Naive thymus-derived CD8-positive, alpha-beta T cell (primary cell): ENCODE data around the gene ACKR1. TPM values are rescaled to one million over a fixed set of nuclear protein-coding genes. Genes with fewer than 3 reads are reported as not detected.

Source experiments
- ATAC-seq, 2 donors: fragments of 150-1000 bp; cut with Tn5 transposase in 1 of 2; sonication (Bioruptor Pico), chemical (Tn5 transposase) in 1 of 2; 1 replicate in 1 of 2; 2 replicates in 1 of 2; pipeline ENCODE4 v1.10.0; 2021; ENCODE audit warnings: mild to moderate bottlenecking in 2 of 2, moderate library complexity in 2 of 2
- POLR2A ChIA-PET: fragments of 350-600 bp; sonication (Branson Sonifier 250); formaldehyde crosslinking; loops from one replicate; lab custom pipeline; 2021; ENCODE audit warnings: antibody characterized with exemption; lab: Charles Lee
- DNase-seq, 10 donors: peaks; one replicate each; pipeline versions ENCODE4 v3.0.0 to v3.0.0-alpha.2; 2020 to 2022
- H3K27ac Mint-ChIP-seq, 10 donors: one replicate each; pipeline ENCODE4 v1.8.0; 2020 to 2022; ENCODE audit warnings: mild to moderate bottlenecking in 10 of 10, mixed read lengths in 10 of 10, moderate library complexity in 4 of 10, inconsistent platforms in 1 of 10
- H3K27me3 Mint-ChIP-seq, 5 donors: one replicate each; pipeline ENCODE4 v1.8.0; 2021 to 2022; ENCODE audit warnings: mixed read lengths in 5 of 5
- H3K36me3 Mint-ChIP-seq, 3 donors: one replicate each; pipeline ENCODE4 v1.8.0; 2020 to 2022; ENCODE audit warnings: mixed read lengths in 3 of 3, mild to moderate bottlenecking in 2 of 3, inconsistent platforms in 1 of 3
- H3K4me1 Mint-ChIP-seq, 4 donors: one replicate each; pipeline ENCODE4 v1.8.0; 2021 to 2022; ENCODE audit warnings: mixed read lengths in 4 of 4
- H3K4me3 Mint-ChIP-seq, 10 donors: one replicate each; pipeline ENCODE4 v1.8.0; 2020 to 2022; ENCODE audit warnings: mild to moderate bottlenecking in 10 of 10, mixed read lengths in 10 of 10, moderate library complexity in 6 of 10, inconsistent platforms in 1 of 10
- H3K9me3 Mint-ChIP-seq, 9 donors: one replicate each; pipeline ENCODE4 v1.8.0; 2020 to 2022; ENCODE audit warnings: mixed read lengths in 9 of 9, mild to moderate bottlenecking in 3 of 9, inconsistent platforms in 1 of 9, moderate library complexity in 1 of 9
- polyA plus RNA-seq, 3 donors: library from polyadenylated mRNA; unstranded; fragments of 300-500 nt; fragmentation: Illumina TruSeq; gene quantifications; one replicate each; pipeline ENCODE4 v1.2.3, GENCODE V29; 2021
- total RNA-seq, 8 experiments: library from RNA in 2 of 8; stranded (reverse) in 2 of 8; gene quantifications; one replicate each; pipeline ENCODE4 v1.2.3 and lab custom pipeline; 2021 to 2026

ACKR1 gene
- total and polyA plus RNA-seq, 5 experiments from 2014 or later = not detected

DNA sequence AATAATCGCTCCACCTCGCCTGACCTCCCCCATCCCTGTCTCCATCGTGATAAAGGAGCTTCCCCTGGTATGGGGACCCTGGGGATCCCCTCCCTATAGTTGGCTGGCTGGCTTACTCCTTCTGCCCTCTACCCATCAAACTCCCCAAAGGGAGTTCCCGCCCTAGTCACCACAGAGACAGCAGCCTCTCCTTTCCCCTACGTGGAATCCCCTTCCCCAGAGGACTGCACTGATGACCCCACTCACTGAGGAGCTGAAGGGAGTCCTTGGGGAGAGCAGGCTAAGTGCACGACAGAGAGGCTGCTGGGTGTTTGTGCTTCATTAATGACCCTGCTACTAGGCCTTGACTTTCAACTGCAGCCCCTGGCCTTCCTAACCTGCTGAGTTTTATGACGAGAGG is 31.4 kb upstream of the ACKR1 start:
- POLR2A ChIA-PET = no interaction called here
- DNase-seq = no peak
- Mint-ChIP-seq H3K9me3 (peaks cover 0 to 3% (median 0%) of the 10 kb centered on the region in 9 donors), H3K36me3 (peaks cover 0 to 5% (median 3%) of the 10 kb centered on the region in 3 donors), H3K4me1 (peaks cover 3 to 7% (median 6%) of the 10 kb centered on the region in 4 donors), H3K4me3 (no peak overlapping the region), H3K27ac (no peak overlapping the region), H3K27me3 (peaks cover 43 to 73% (median 60%) of the 10 kb centered on the region in 5 donors)
- ATAC-seq = no peak

DNA sequence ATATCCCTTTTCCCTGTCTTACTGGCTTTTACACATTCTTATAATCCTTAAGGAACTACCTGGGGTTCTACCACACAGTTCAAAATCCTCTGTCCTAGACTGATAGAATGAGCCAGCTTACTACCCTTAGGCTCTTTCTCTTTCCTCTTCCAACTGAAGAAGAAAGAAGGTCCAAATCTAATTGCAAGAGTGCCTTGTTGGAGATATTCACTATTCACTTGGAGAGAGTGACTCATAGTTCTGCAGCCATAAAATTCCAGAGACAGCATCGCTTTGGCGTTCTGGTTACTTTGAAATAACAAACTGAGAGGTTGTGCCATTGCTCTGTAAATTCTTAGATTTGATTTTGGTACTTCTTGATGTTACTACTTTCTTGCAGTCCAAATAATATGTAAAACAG is 29.1 kb upstream of the ACKR1 start:
- peaks cover 0 to 5% (median 3%) of the 10 kb centered on the region in 3 donors for H3K36me3 Mint-ChIP-seq
- H3K27me3 Mint-ChIP-seq = peaks cover 30 to 73% (median 53%) of the 10 kb centered on the region in 5 donors
- H3K9me3 Mint-ChIP-seq = peaks cover 0 to 3% (median 0%) of the 10 kb centered on the region in 9 donors
- H3K4me1 Mint-ChIP-seq = peaks cover 3 to 7% (median 6%) of the 10 kb centered on the region in 4 donors
- ATAC-seq (no peak), DNase-seq (no peak)
- H3K27ac Mint-ChIP-seq = no peak overlapping the region
- H3K4me3 Mint-ChIP-seq = no peak overlapping the region
- POLR2A ChIA-PET = no interaction called here

DNA sequence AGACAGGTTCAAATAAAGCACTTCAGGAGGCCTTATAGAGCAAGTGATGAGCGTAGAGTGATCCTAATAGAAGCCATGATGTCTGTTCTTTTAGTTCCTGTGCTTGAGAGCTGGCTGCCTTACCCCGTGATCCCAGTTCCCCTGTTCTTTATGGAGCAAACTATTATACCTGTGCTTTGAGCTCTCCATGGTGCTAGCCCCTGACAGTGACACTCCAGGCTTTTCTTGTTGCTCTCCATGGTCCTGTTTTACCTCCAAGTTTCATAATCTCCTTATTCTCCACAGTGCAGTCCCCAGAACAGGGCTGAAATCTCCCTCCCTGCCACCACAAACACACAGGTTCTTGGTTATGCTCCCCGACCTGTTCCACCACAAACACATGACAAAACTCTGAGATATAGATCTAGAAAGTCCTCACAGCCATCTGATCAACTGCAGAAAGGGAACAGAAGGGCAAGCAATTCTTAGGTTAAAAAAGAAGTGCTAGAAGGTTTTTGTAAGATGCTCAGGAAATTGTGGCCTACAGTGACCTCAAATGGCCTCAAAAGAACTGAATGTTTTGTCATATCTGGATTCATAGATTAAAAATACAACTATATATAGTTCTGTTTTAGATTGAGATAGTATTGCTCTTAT is 27.3 kb upstream of the ACKR1 start:
- POLR2A ChIA-PET = no interaction called here
- no peaks in the 10 kb centered on the region for H3K4me1 Mint-ChIP-seq
- H3K27ac Mint-ChIP-seq = no peak overlapping the region
- peaks cover 0 to 2% (median 0%) of the 10 kb centered on the region in 9 donors for H3K9me3 Mint-ChIP-seq
- DNase-seq = peak in 5 of 10 donors; percentile 9 to 42 (median 19)
- H3K27me3 Mint-ChIP-seq = peaks cover 30 to 75% (median 56%) of the 10 kb centered on the region in 5 donors
- no peaks in the 10 kb centered on the region for H3K36me3 Mint-ChIP-seq
- peak in 1 of 2 donors; percentile 38 for ATAC-seq
- no peak overlapping the region for H3K4me3 Mint-ChIP-seq

DNA sequence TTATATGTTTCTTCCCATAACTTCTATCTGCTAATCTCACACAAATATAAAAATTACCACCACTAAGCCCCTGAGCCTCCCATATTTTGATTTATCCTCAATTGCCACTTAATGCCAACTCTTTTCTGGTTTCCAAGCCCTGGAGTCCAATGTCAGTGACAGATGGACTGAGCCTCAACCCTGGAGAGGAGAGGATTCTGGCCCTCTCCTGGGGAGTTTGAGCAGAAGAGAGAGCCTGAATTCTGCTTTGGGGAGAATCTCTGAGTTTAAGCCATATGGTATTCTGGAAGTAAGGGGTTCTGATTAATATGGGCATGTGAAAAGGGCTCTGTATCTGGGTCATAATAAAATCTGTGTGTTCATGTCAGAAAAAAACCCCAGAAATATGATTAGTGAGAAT is 24.8 kb upstream of the ACKR1 start:
- H3K4me3 Mint-ChIP-seq = no peak overlapping the region
- H3K4me1 Mint-ChIP-seq = no peaks in the 10 kb centered on the region
- POLR2A ChIA-PET = no interaction called here
- peak overlapping the region in 1 of 10 donors; percentile 1 for H3K27ac Mint-ChIP-seq
- H3K27me3 Mint-ChIP-seq = peaks cover 14 to 65% (median 41%) of the 10 kb centered on the region in 5 donors
- DNase-seq = no peak
- no peak for ATAC-seq
- H3K36me3 Mint-ChIP-seq = no peaks in the 10 kb centered on the region
- H3K9me3 Mint-ChIP-seq = peaks cover 0 to 2% (median 0%) of the 10 kb centered on the region in 9 donors

DNA sequence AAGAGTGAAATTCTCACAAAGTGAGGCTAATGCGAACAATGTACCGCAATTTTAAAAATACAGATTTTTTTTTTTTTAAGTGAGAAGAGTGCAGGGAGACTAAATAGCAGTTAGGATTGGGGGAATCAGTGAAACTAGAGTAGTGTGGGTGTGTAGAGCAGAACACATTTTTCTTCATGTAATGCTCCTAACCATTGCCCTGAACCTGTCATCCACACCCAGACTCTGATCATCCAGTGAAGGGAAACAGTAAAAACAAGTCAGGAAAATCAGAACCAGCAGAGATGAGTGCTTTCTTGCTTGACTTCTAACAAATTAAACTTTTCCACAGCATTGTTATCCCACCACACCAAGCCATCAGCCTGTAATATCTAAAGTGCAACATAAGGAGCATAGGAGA is 24.2 kb upstream of the ACKR1 start:
- peaks cover 0 to 2% (median 0%) of the 10 kb centered on the region in 9 donors for H3K9me3 Mint-ChIP-seq
- no peak overlapping the region for H3K4me3 Mint-ChIP-seq
- ATAC-seq (no peak), DNase-seq (no peak)
- H3K27me3 Mint-ChIP-seq = peaks cover 10 to 60% (median 37%) of the 10 kb centered on the region in 5 donors
- POLR2A ChIA-PET = no interaction called here
- no peaks in the 10 kb centered on the region for H3K4me1 Mint-ChIP-seq
- H3K36me3 Mint-ChIP-seq = no peaks in the 10 kb centered on the region
- H3K27ac Mint-ChIP-seq = no peak overlapping the region

DNA sequence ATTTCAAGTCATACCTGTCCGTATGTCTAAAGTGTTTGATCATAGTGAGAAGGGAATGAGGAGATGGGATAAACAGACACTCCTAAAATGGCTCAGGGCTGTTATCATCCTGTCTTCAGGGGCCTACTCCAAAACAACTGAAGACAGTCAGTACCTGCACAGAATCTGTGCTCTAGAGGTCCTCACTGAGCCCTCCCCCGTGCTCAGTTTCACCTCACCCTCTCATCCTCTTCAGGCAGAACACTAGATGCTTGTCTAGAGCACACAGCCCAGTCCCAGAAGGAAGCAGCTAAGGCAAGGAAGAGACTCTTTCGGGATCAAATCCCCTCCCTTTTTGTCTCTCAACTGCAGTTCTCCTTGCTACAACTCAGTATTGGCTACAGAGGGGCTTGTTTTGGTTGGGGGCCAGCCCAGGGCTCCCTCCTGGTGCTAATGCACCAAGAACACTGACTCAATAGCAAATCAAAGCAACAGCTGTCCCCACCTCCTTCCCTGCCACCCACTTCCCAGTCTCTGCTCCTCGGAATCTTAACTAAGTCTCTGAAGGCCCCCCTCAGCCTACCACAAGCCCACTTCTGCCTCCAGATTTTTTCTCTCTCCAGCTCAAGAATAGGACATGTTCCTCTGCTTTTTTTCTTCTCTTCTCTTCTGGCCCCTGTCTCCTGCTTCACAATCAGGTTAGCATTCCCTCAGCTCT is 23.2 kb upstream of the ACKR1 start:
- no peak for ATAC-seq

DNA sequence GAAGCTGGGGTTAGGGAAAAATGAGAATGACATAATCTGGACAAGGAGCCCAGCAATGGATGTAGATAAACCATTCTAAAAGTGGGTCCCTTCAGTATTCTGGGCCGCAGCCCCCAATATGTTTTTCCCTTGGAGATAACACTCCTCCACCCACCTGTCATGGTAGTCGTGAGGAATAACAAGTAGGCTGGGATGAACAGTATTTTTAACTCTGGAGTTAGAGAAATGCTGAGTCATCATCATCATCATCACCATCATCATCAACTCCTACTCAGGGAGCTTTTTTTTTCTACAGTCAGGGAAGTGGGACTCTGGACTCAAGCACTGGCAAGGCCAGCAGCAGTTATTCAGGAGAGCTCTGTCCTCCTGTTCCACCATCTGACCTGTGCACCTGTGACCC is 20.5 kb upstream of the ACKR1 start:
- peaks cover 24 to 85% (median 59%) of the 10 kb centered on the region in 5 donors for H3K27me3 Mint-ChIP-seq
- ATAC-seq = no peak
- POLR2A ChIA-PET = no interaction called here

More for the DNA sequence above, 23.2 kb upstream of the ACKR1 start:
- Mint-ChIP-seq H3K4me1 (no peaks in the 10 kb centered on the region), H3K27me3 (peaks cover 12 to 69% (median 43%) of the 10 kb centered on the region in 5 donors), H3K9me3 (peaks cover 0 to 2% (median 0%) of the 10 kb centered on the region in 9 donors), H3K4me3 (no peak overlapping the region), H3K27ac (no peak overlapping the region), H3K36me3 (no peaks in the 10 kb centered on the region)
- no peak for DNase-seq
- POLR2A ChIA-PET = no interaction called here

DNA sequence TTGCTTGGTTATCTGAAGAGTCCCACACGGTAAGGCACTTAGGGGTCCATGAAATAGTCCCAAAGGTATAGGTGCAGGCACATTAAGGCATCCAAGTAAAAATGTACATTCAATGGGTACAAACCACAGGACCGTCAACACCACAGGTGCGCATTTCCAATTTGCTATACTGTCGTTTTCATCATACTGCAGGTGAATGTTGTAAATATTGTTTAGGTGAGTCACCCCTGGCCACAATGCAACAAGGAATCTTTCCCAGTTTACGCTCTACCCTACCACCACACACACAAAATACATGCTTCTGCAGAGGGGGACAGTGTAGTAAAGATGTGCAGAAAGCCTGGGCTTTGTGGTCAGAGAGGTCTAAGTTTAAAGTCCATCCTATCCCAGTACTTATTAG is 19.6 kb upstream of the ACKR1 start:
- DNase-seq = no peak
- H3K4me3 Mint-ChIP-seq = no peak overlapping the region
- no peak for ATAC-seq
- peaks cover 29 to 85% (median 62%) of the 10 kb centered on the region in 5 donors for H3K27me3 Mint-ChIP-seq
- H3K36me3 Mint-ChIP-seq = no peaks in the 10 kb centered on the region
- H3K27ac Mint-ChIP-seq = no peak overlapping the region
- peaks cover 0 to 2% (median 0%) of the 10 kb centered on the region in 9 donors for H3K9me3 Mint-ChIP-seq
- peaks cover 7 to 14% (median 10%) of the 10 kb centered on the region in 4 donors for H3K4me1 Mint-ChIP-seq
- POLR2A ChIA-PET = no interaction called here

More for the DNA sequence above, 20.5 kb upstream of the ACKR1 start:
- H3K36me3 Mint-ChIP-seq = no peaks in the 10 kb centered on the region
- H3K27ac Mint-ChIP-seq = no peak overlapping the region
- H3K4me1 Mint-ChIP-seq = peaks cover 7 to 14% (median 10%) of the 10 kb centered on the region in 4 donors
- no peak for DNase-seq
- peaks cover 0 to 2% (median 0%) of the 10 kb centered on the region in 9 donors for H3K9me3 Mint-ChIP-seq
- H3K4me3 Mint-ChIP-seq = no peak overlapping the region

DNA sequence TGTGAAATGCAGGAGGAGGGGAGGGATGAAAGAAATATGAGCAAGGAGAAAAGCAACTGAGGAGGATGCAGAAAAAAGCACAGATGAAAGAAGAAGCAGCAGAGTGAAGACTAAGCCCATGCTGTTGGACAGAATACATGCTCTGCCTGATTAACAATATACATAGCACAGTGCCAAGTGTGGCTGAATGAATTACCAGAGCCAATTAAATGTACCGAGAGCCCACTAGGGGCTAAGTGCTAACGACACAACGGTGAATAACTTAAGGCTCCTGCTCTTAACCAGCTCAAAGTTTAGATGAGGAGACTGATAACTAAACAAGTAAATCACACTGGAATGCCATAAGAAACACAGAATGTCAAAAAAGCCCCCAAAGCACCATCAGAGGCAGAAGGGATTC is 17.6 kb upstream of the ACKR1 start:
- Mint-ChIP-seq H3K27ac (no peak overlapping the region), H3K4me3 (no peak overlapping the region), H3K9me3 (no peaks in the 10 kb centered on the region), H3K27me3 (peaks cover 31 to 77% (median 54%) of the 10 kb centered on the region in 5 donors), H3K36me3 (no peaks in the 10 kb centered on the region), H3K4me1 (peaks cover 7 to 14% (median 10%) of the 10 kb centered on the region in 4 donors)
- DNase-seq (no peak), ATAC-seq (no peak)
- POLR2A ChIA-PET = no interaction called here

DNA sequence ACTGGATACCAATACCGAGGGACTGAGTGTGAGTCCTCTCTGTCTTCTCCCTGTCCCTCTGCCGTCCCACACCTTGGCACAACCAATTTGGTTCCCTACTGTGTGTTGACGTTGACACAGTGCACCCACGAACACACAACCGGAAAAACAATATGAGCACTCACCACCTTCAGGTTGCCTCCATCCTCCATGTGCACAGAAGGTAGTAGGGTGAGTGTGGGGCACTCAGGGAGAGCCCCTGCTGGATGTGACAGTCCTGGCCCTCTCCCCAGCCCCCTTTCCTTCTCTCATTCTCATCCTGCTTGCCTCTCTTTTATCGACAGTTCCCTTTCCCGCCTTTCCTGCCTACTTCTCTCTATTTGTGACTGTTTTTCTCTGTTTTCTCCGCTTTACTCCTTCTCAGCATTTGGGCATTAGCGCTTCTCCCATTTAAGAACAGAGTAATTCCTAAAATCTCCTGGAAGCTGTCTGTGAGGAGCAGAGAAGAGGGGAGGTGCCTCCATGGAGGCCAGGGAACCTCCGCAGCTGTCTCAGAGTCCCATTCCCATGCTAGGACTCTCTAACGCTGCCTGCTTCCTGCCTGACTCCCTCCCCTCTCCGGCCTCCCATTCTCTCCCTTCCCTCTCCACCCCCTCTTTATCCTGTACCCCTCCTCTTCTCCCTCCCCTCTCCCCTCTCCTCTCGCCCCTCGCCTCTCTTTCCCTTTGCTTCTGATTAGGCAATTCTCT is 16.9 kb upstream of the ACKR1 start:
- Mint-ChIP-seq H3K9me3 (no peaks in the 10 kb centered on the region), H3K27ac (no peak overlapping the region), H3K4me3 (peak overlapping the region in 3 of 10 donors; percentile 18 to 70 (median 40)), H3K27me3 (peaks cover 29 to 70% (median 55%) of the 10 kb centered on the region in 5 donors), H3K36me3 (no peaks in the 10 kb centered on the region), H3K4me1 (peaks cover 7 to 14% (median 10%) of the 10 kb centered on the region in 4 donors)
- DNase-seq (no peak), ATAC-seq (no peak)
- POLR2A ChIA-PET = no interaction called here

DNA sequence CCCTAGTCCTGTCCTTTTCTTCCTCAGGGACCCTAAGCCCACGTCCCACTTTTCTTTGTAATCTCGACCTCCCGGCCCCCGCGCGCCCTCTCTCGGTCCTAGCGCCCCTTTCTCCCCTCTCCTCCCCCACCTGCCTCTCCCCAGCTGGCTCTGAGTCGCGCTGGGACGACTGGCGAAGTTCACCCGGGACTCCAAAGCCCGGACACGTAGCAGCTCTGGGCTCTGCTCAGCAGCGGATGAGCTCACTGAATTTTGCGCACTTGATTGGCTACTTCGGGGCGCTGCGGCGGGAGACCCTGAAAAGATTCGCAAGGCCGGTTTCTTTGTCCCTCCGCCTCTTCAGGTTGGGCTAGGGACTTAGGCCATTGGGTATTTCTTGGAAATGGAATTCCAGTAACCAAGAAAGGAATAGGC is 16.3 kb upstream of the ACKR1 start:
- DNase-seq (peak in 1 of 10 donors; percentile 7), ATAC-seq (no peak)
- peaks cover 7 to 14% (median 10%) of the 10 kb centered on the region in 4 donors for H3K4me1 Mint-ChIP-seq
- no peaks in the 10 kb centered on the region for H3K36me3 Mint-ChIP-seq
- peak overlapping the region in 4 of 10 donors; percentile 15 to 70 (median 26) for H3K4me3 Mint-ChIP-seq
- POLR2A ChIA-PET = no interaction called here
- H3K9me3 Mint-ChIP-seq = no peaks in the 10 kb centered on the region
- H3K27ac Mint-ChIP-seq = no peak overlapping the region
- H3K27me3 Mint-ChIP-seq = peaks cover 29 to 64% (median 57%) of the 10 kb centered on the region in 5 donors

DNA sequence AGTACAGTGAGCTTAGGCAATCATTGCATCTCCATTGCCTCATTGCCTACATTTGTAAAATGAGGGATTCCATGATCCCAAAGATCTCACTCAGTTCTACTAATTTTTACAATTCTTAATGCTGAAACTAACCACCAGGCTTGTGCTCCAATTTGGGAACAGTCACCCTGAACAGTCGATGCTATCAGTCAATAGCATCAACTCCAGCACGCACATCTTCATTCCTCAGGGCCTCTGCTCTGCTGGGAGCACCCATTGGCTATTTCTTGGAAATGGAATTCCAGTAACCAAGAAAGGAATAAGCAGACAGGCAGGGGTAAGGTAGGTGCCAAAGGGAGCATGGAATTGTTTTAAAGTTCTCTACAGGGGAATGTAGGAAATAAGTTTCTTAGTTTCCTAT is 14.2 kb upstream of the ACKR1 start:
- Mint-ChIP-seq H3K36me3 (no peaks in the 10 kb centered on the region), H3K4me1 (peaks cover 7 to 14% (median 10%) of the 10 kb centered on the region in 4 donors), H3K27me3 (peaks cover 29 to 58% (median 54%) of the 10 kb centered on the region in 5 donors), H3K27ac (peak overlapping the region in 1 of 10 donors; percentile 25), H3K4me3 (no peak overlapping the region), H3K9me3 (no peaks in the 10 kb centered on the region)
- ATAC-seq (no peak), DNase-seq (no peak)
- POLR2A ChIA-PET = no interaction called here
